PC-3 (cell line): ENCODE results near the gene KPNA5.

Source experiments
- CTCF ChIP-seq: fragments of 300-600 bp; sonication (generic); conservative IDR thresholded peaks from 2 replicates; pipeline ENCODE4 v1.5.1; 2017; ENCODE audit warnings: antibody characterized with exemption, low read depth, mild to moderate bottlenecking, low read length
- EZH2 ChIP-seq: fragments of 300-600 bp; sonication (generic); IDR thresholded peaks from one replicate; pipeline ENCODE4 v1.6.1; 2017; ENCODE audit warnings: antibody characterized with exemption, mild to moderate bottlenecking, low read length; ENCODE audit not compliant: unreplicated experiment

- TF ChIP-seq CTCF (no peak), EZH2 (no peak)
Observed at GRCh38 chr6:116772450-116772849, 91.4 kb downstream of the KPNA5 start.
